ENCODE data around the gene SYT9.

DNA sequence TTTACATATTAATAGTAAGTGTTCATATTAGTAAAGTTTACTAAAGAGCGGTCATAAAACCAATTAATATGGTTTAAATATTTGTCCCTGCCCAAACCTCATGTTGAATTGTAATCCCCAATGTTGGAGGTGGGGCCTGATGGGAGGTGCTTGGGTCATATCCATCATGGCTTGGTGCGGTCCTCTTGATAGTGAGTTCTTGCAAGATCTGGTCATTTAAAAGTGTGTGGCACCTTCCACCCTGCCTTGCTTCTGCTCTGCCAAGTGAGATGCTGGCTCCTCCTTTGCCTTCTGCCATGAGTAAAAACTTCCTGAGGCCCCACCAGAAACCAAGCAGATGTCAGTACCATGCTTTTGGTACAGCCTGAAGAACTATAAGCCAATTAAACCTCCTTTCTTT lies 178.8 kb downstream of the SYT9 start:
- no peak for TF ChIP-seq MYC (IDR thresholded peaks at IDR 0.05; ENCODE audit: low read depth, low read length)
- TF ChIP-seq, protein P1, sequence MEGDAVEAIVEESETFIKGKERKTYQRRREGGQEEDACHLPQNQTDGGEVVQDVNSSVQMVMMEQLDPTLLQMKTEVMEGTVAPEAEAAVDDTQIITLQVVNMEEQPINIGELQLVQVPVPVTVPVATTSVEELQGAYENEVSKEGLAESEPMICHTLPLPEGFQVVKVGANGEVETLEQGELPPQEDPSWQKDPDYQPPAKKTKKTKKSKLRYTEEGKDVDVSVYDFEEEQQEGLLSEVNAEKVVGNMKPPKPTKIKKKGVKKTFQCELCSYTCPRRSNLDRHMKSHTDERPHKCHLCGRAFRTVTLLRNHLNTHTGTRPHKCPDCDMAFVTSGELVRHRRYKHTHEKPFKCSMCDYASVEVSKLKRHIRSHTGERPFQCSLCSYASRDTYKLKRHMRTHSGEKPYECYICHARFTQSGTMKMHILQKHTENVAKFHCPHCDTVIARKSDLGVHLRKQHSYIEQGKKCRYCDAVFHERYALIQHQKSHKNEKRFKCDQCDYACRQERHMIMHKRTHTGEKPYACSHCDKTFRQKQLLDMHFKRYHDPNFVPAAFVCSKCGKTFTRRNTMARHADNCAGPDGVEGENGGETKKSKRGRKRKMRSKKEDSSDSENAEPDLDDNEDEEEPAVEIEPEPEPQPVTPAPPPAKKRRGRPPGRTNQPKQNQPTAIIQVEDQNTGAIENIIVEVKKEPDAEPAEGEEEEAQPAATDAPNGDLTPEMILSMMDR (IDR thresholded peaks at IDR 0.05; ENCODE audit: extremely low read depth in 1 of 2, insufficient read depth in 1 of 2, low read depth in 1 of 2, low read length in 2 of 2), result no peak
- TF ChIP-seq POLR2AphosphoS5 (IDR thresholded peaks at IDR 0.05; ENCODE audit: insufficient read depth, low read depth, low read length), result no peak

Measured in endothelial cell of umbilical vein (primary cell).